MCF 10A (cell line): ENCODE results near the gene SCAP. TPM values are rescaled to one million over a fixed set of nuclear protein-coding genes. Genes with fewer than 3 reads are reported as not detected.

Experiments used
- BruUV-seq: library from RNA; stranded (reverse); fragments of 400-500 nt; replicated peaks from 2 replicates; lab custom pipeline; 2021; lab: Mats Ljungman, UMichigan
- CTCF ChIA-PET: fragments of 300-600 bp; sonication (Branson Sonifier 250); formaldehyde crosslinking; extraction: SDS; loops from one replicate; lab custom pipeline; 2021; ENCODE audit warnings: antibody characterized with exemption, inconsistent platforms; lab: Yijun Ruan, JAX
- POLR2A ChIA-PET: fragments of 300-600, 350-650 bp; sonication (Branson Sonifier 250); formaldehyde crosslinking; extraction: SDS; loops from one replicate; lab custom pipeline; 2020; ENCODE audit warnings: antibody characterized with exemption, inconsistent platforms; lab: Yijun Ruan, JAX
- DNase-seq: peaks from one replicate; pipeline ENCODE4 v3.0.0-alpha.2; 2018; ENCODE audit not compliant: unreplicated experiment
- H3K27ac Mint-ChIP-seq: one replicate; pipeline ENCODE4 v1.8.0; 2022; ENCODE audit warnings: mild to moderate bottlenecking, low read depth, mixed read lengths; ENCODE audit not compliant: unreplicated experiment
- H3K27me3 Mint-ChIP-seq: one replicate; pipeline ENCODE4 v1.8.0; 2022; ENCODE audit warnings: mixed read lengths; ENCODE audit not compliant: insufficient read depth, unreplicated experiment
- H3K36me3 Mint-ChIP-seq: one replicate; pipeline ENCODE4 v1.8.0; 2022; ENCODE audit warnings: mild to moderate bottlenecking, moderate library complexity, mixed read lengths; ENCODE audit not compliant: insufficient read depth, unreplicated experiment
- H3K4me1 Mint-ChIP-seq: one replicate; pipeline ENCODE4 v1.8.0; 2022; ENCODE audit warnings: mixed read lengths; ENCODE audit not compliant: insufficient read depth, unreplicated experiment
- H3K4me3 Mint-ChIP-seq: one replicate; pipeline ENCODE4 v1.8.0; 2022; ENCODE audit warnings: mild to moderate bottlenecking, moderate library complexity, mixed read lengths; ENCODE audit not compliant: unreplicated experiment
- H3K9me3 Mint-ChIP-seq: one replicate; pipeline ENCODE4 v1.8.0; 2022; ENCODE audit warnings: mixed read lengths; ENCODE audit not compliant: unreplicated experiment
- CTCF ChIP-seq: fragments of 200-600 bp; IDR thresholded peaks from one replicate; pipeline ENCODE4 v1.8.0; 2022; ENCODE audit warnings: antibody characterized with exemption, mild to moderate bottlenecking; ENCODE audit not compliant: unreplicated experiment
- intact Hi-C: fragments of 100-400 bp; cut with micrococcal nuclease; formaldehyde crosslinking; loops from 2 replicates; pipeline ENCODE4 v1.14.1; 2022
- total RNA-seq: library from RNA; stranded (reverse); gene quantifications from 2 replicates; pipeline ENCODE4 v1.2.3, GENCODE V29; 2022

The SCAP gene
- total RNA-seq, 1 experiment from 2014 or later = 87.8 TPM

- H3K4me3 Mint-ChIP-seq = no peak overlapping the region
- peaks cover 36% of the 10 kb centered on the region for H3K36me3 Mint-ChIP-seq
- POLR2A ChIA-PET = interaction anchor here (0.6 to 0.9 kb wide), 2 partner anchors 10 to 455 kb away, joined by 3 to 6 read pairs; no protein-coding TSS in a partner anchor
- no TSS peak for BruUV-seq
- intact Hi-C loops = no loop called here
- no peak for TF ChIP-seq CTCF
- CTCF ChIA-PET = interaction anchor here (0.6 to 1.0 kb wide), 6 partner anchors 7 to 1616 kb away, joined by 3 to 4 read pairs (median 3); partner anchors contain the start of gene NDUFAF3
- H3K27me3 Mint-ChIP-seq = no peaks in the 10 kb centered on the region
- peak; percentile 34 for DNase-seq
- H3K4me1 Mint-ChIP-seq = peaks cover 18% of the 10 kb centered on the region
- no peak overlapping the region for H3K27ac Mint-ChIP-seq
- H3K9me3 Mint-ChIP-seq = no peaks in the 10 kb centered on the region
Observed at GRCh38 chr3:47405820-47406761, 69.7 kb downstream of the SCAP start.

- peak; percentile 17 for DNase-seq
- Mint-ChIP-seq H3K4me3 (no peak overlapping the region), H3K27me3 (no peaks in the 10 kb centered on the region), H3K9me3 (no peaks in the 10 kb centered on the region), H3K36me3 (peaks cover 35% of the 10 kb centered on the region), H3K4me1 (peaks cover 18% of the 10 kb centered on the region), H3K27ac (peak overlapping the region; percentile 70)
- ChIA-PET POLR2A (interaction anchor here (0.6 to 0.8 kb wide), 2 partner anchors 24 to 429 kb away, joined by 3 read pairs; partner anchors contain the start of genes CCDC12 and PTPN23), CTCF (interaction anchor here (0.5 to 1.1 kb wide), 4 partner anchors 8 to 739 kb away, joined by 3 read pairs; no protein-coding TSS in a partner anchor)
- TF ChIP-seq CTCF = no peak
- BruUV-seq = no TSS peak
- intact Hi-C loops = no loop called here
Observed at GRCh38 chr3:47404955-47405790, 70.6 kb downstream of the SCAP start.

- TF ChIP-seq CTCF = no peak
- ChIA-PET POLR2A (interaction anchor here (0.6 to 0.7 kb wide), 3 partner anchors 107 to 428 kb away, joined by 3 to 4 read pairs (median 3); partner anchors contain the start of gene CCDC12), CTCF (interaction anchor here (0.5 to 1.1 kb wide), 6 partner anchors 16 to 837 kb away, joined by 3 to 6 read pairs (median 3); no protein-coding TSS in a partner anchor)
- H3K36me3 Mint-ChIP-seq = peaks cover 40% of the 10 kb centered on the region
- intact Hi-C loops = no loop called here
- BruUV-seq = no TSS peak
- no peak for DNase-seq
- H3K9me3 Mint-ChIP-seq = no peaks in the 10 kb centered on the region
- H3K4me3 Mint-ChIP-seq = no peak overlapping the region
- H3K27ac Mint-ChIP-seq = peak overlapping the region; percentile 70
- H3K27me3 Mint-ChIP-seq = no peaks in the 10 kb centered on the region
- H3K4me1 Mint-ChIP-seq = peaks cover 23% of the 10 kb centered on the region
Observed at GRCh38 chr3:47404431-47404876, 71.3 kb downstream of the SCAP start.
